GM12878 (cell line): ENCODE data around the gene GOLIM4. TPM values are rescaled to one million over a fixed set of nuclear protein-coding genes. Genes with fewer than 3 reads are reported as not detected.

ENCODE experiments used
- ATAC-seq: fragments of 200-7000 bp; cut with Tn5 transposase; 3 replicates; pipeline ENCODE4 v1.9.1; 2020; ENCODE audit warnings: mild to moderate bottlenecking, moderate library complexity
- BruUV-seq: library from RNA; stranded (reverse); fragments of 400-500 nt; replicated peaks from 2 replicates; lab custom pipeline; 2021; lab: Mats Ljungman, UMichigan
- CTCF ChIA-PET: fragments of 300-600 bp; sonication (Branson Sonifier 250); formaldehyde crosslinking; extraction: SDS; loops from one replicate; lab custom pipeline; 2021; ENCODE audit warnings: inconsistent platforms; lab: Yijun Ruan, JAX
- POLR2A ChIA-PET: fragments of 350-600 bp; formaldehyde crosslinking; extraction: SDS; loops from one replicate; lab custom pipeline; 2021; ENCODE audit warnings: inconsistent platforms; lab: Charles Lee
- RAD21 ChIA-PET: fragments of 300-600 bp; sonication (Branson Sonifier 250); formaldehyde crosslinking; loops from one replicate; lab custom pipeline; 2023; ENCODE audit warnings: antibody characterized with exemption; ENCODE audit not compliant: unreplicated experiment; lab: Charles Lee
- SMC1A ChIA-PET: fragments of 300-600 bp; sonication (Branson Sonifier 250); formaldehyde crosslinking; loops from one replicate; lab custom pipeline; 2023; ENCODE audit not compliant: unreplicated experiment, uncharacterized antibody; lab: Charles Lee
- DNase-seq: peaks from one replicate; pipeline ENCODE4 v3.0.0-alpha.2; 2011; ENCODE audit warnings: low read depth, low spot score
- FAIRE-seq: peaks from 3 replicates; lab custom pipeline; 2011; peaks lifted over from hg19 to GRCh38; lab: Jason Lieb, UNC
- H2AFZ ChIP-seq: 2 replicates; pipeline ENCODE4 v1.6.0; 2011; ENCODE audit warnings: low read depth, low read length, control low read depth; ENCODE audit not compliant: control insufficient read depth
- H3K27ac ChIP-seq: 2 replicates; pipeline ENCODE4 v1.5.1; 2011; ENCODE audit warnings: control low read depth; ENCODE audit not compliant: control insufficient read depth, insufficient read depth
- H3K27me3 ChIP-seq, 2 experiments: replicated peaks in 1 of 2; 2 replicates each; pipeline versions ENCODE4 v1.6.0 to v1.6.1; 2011; ENCODE audit warnings: low read length in 1 of 2; ENCODE audit not compliant: control insufficient read depth in 2 of 2, insufficient read depth in 2 of 2
- H3K36me3 ChIP-seq, 2 experiments: 2 replicates each; pipeline ENCODE4 v1.5.1; 2011; ENCODE audit warnings: low read length in 1 of 2; ENCODE audit not compliant: control insufficient read depth in 2 of 2, insufficient read depth in 2 of 2
- H3K4me1 ChIP-seq: 2 replicates; pipeline ENCODE4 v1.6.1; 2011; ENCODE audit warnings: mild to moderate bottlenecking, low read length, moderate library complexity, mixed read lengths; ENCODE audit not compliant: control insufficient read depth, insufficient read depth
- H3K4me2 ChIP-seq: 2 replicates; pipeline ENCODE4 v1.6.0; 2011; ENCODE audit warnings: control low read depth; ENCODE audit not compliant: control insufficient read depth, insufficient read depth
- H3K4me3 ChIP-seq: fragments of 200-600 bp; sonication (generic); 2 replicates; pipeline ENCODE4 v1.5.1; 2016
- H3K79me2 ChIP-seq: 2 replicates; pipeline ENCODE4 v1.6.0; 2011; ENCODE audit warnings: low read length; ENCODE audit not compliant: control insufficient read depth, insufficient read depth
- H3K9ac ChIP-seq: 2 replicates; pipeline ENCODE4 v1.8.0; 2011; ENCODE audit warnings: low read length, control low read depth, mixed read lengths; ENCODE audit not compliant: control insufficient read depth, insufficient read depth
- H3K9me3 ChIP-seq: replicated peaks from 3 replicates; pipeline ENCODE4 v1.5.1; 2011; ENCODE audit warnings: mild to moderate bottlenecking, low read length; ENCODE audit not compliant: control insufficient read depth, insufficient read depth
- H4K20me1 ChIP-seq: 2 replicates; pipeline ENCODE4 v1.6.0; 2011; ENCODE audit not compliant: control insufficient read depth, insufficient read depth
- BMI1 ChIP-seq: fragments of 450-650 bp; IDR thresholded peaks from 2 replicates; pipeline ENCODE4 v1.6.1; 2016; ENCODE audit warnings: mild to moderate bottlenecking, moderate library complexity, borderline replicate concordance
- NFYA ChIP-seq: IDR thresholded peaks from 2 replicates; pipeline ENCODE4 v1.6.1; 2011; ENCODE audit warnings: low read depth, mild to moderate bottlenecking, low read length, improper control_type of control experiment, borderline replicate concordance
- RELB ChIP-seq: fragments of 450-650 bp; IDR thresholded peaks from 2 replicates; pipeline ENCODE4 v1.6.1; 2017; ENCODE audit warnings: low read depth, mild to moderate bottlenecking, moderate library complexity
- SUZ12 ChIP-seq: fragments of 200-600 bp; sonication (generic); IDR thresholded peaks from one replicate; pipeline ENCODE4 v1.6.1; 2018; ENCODE audit warnings: antibody characterized with exemption, mild to moderate bottlenecking; ENCODE audit not compliant: unreplicated experiment
- WGBS: methylation state at CpG from one replicate; pipeline ENCODE4 v1.1.6; 2016; ENCODE audit warnings: low lambda C conversion rate; ENCODE audit not compliant: insufficient replicate concordance, insufficient coverage; ENCODE audit errors: missing lambda C conversion rate; 5-methylcytosine and 5-hydroxymethylcytosine counted together
- in situ Hi-C: fragments of 300-500 bp; cut with MboI; formaldehyde crosslinking; loops from 9 replicates; pipeline ENCODE4 v1.14.3; 2018; ENCODE audit warnings: mixed read lengths
- intact Hi-C: fragments of 100-400 bp; cut with micrococcal nuclease; formaldehyde crosslinking; loops from one replicate; pipeline ENCODE4 v1.14.2; 2022; ENCODE audit not compliant: unreplicated experiment
- polyA plus RNA-seq, 11 experiments: library from polyadenylated mRNA; depleted of rRNA in 4 of 11; unstranded in 6 of 11; stranded (reverse) in 5 of 11; fragments of >200 nt; fragmentation: Nextera tagmentation in 4 of 11; fragmentation: Illumina TruSeq in 1 of 11; extraction: Ambion mirVana in 4 of 11; extraction: Trizol in 1 of 11; gene quantifications; 1 replicate in 1 of 11; 2 replicates in 10 of 11; pipeline versions ENCODE4 v1.2.1 to v1.2.3, GENCODE V29; 2011 to 2016; ENCODE audit warnings: inconsistent platforms in 2 of 11, missing spikeins in 2 of 11, low read depth in 1 of 11
- total RNA-seq, 4 experiments: library from RNA; depleted of rRNA in 3 of 4; stranded (reverse); fragments of >200 nt in 3 of 4; fragmentation: Illumina TruSeq in 1 of 4; extraction: Trizol in 1 of 4; gene quantifications; 2 replicates each; pipeline versions ENCODE4 v1.2.1 to v1.2.3, GENCODE V29; 2013 to 2021
- TF ChIP-seq, protein P1 (sequence below): fragments of 450-650 bp; IDR thresholded peaks from 2 replicates; pipeline ENCODE4 v1.6.1; 2016; ENCODE audit warnings: mild to moderate bottlenecking, moderate library complexity, borderline replicate concordance
- TF ChIP-seq, protein P2 (sequence below): IDR thresholded peaks from 2 replicates; pipeline ENCODE4 v1.6.1; 2012; ENCODE audit warnings: low read depth, low read length, improper control_type of control experiment

Gene GOLIM4
- total and polyA plus RNA-seq, 10 of the 15 experiments (the other 5 are each of a cell fraction or from before 2014, with no cell fraction given) = 11.1 to 32.4 (median 19.3) TPM

- WGBS = 3% methylated on average over 2 of the region's 2 CpGs
- no peaks in the 10 kb centered on the region for H4K20me1 ChIP-seq
- no peak overlapping the region for H2AFZ ChIP-seq
- no TSS peak for BruUV-seq
- H3K27ac ChIP-seq = no peak overlapping the region
- H3K9ac ChIP-seq = no peak overlapping the region
- no peak overlapping the region for H3K4me3 ChIP-seq
- in situ Hi-C loops = no loop called here
- TF ChIP-seq BMI1 (no peak), RELB (no peak), SUZ12 (no peak), NFYA (no peak)
- TF ChIP-seq, protein P1, sequence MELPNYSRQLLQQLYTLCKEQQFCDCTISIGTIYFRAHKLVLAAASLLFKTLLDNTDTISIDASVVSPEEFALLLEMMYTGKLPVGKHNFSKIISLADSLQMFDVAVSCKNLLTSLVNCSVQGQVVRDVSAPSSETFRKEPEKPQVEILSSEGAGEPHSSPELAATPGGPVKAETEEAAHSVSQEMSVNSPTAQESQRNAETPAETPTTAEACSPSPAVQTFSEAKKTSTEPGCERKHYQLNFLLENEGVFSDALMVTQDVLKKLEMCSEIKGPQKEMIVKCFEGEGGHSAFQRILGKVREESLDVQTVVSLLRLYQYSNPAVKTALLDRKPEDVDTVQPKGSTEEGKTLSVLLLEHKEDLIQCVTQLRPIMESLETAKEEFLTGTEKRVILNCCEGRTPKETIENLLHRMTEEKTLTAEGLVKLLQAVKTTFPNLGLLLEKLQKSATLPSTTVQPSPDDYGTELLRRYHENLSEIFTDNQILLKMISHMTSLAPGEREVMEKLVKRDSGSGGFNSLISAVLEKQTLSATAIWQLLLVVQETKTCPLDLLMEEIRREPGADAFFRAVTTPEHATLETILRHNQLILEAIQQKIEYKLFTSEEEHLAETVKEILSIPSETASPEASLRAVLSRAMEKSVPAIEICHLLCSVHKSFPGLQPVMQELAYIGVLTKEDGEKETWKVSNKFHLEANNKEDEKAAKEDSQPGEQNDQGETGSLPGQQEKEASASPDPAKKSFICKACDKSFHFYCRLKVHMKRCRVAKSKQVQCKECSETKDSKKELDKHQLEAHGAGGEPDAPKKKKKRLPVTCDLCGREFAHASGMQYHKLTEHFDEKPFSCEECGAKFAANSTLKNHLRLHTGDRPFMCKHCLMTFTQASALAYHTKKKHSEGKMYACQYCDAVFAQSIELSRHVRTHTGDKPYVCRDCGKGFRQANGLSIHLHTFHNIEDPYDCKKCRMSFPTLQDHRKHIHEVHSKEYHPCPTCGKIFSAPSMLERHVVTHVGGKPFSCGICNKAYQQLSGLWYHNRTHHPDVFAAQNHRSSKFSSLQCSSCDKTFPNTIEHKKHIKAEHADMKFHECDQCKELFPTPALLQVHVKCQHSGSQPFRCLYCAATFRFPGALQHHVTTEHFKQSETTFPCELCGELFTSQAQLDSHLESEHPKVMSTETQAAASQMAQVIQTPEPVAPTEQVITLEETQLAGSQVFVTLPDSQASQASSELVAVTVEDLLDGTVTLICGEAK = no peak
- TF ChIP-seq, protein P2, sequence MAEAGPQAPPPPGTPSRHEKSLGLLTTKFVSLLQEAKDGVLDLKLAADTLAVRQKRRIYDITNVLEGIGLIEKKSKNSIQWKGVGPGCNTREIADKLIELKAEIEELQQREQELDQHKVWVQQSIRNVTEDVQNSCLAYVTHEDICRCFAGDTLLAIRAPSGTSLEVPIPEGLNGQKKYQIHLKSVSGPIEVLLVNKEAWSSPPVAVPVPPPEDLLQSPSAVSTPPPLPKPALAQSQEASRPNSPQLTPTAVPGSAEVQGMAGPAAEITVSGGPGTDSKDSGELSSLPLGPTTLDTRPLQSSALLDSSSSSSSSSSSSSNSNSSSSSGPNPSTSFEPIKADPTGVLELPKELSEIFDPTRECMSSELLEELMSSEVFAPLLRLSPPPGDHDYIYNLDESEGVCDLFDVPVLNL = no peak
- TF ChIP-seq, all 136 proteins: peak for 0
- ChIA-PET SMC1A (no interaction called here), POLR2A (no interaction called here), CTCF (no interaction called here), RAD21 (no interaction called here)
- DNase-seq (no peak), ATAC-seq (no peak), FAIRE-seq (no peak)
- H3K36me3 ChIP-seq = no peaks in the 10 kb centered on the region
- no peaks in the 10 kb centered on the region for H3K79me2 ChIP-seq
- no peaks in the 10 kb centered on the region for H3K4me1 ChIP-seq
- intact Hi-C loops = no loop called here
- H3K4me2 ChIP-seq = no peak overlapping the region
- H3K27me3 ChIP-seq = no peaks in the 10 kb centered on the region; a peak in 2 of 4 replicates
- H3K9me3 ChIP-seq = no peaks in the 10 kb centered on the region
Observed at GRCh38 chr3:167983583-167983982, 112.1 kb downstream of the GOLIM4 start.
